SH-SY5Y (cell line): ENCODE results near the gene MOK.

Experiments
- GATA2 ChIP-seq: IDR thresholded peaks from 2 replicates; pipeline ENCODE4 v1.6.1; 2011; ENCODE audit warnings: mild to moderate bottlenecking, low read depth, low read length
- GATA3 ChIP-seq: IDR thresholded peaks from 2 replicates; pipeline ENCODE4 v1.6.1; 2011; ENCODE audit warnings: low read depth, mild to moderate bottlenecking, low read length, moderate library complexity

- TF ChIP-seq GATA2 = no peak
- no peak for TF ChIP-seq GATA3
These were observed 55.9 kb downstream of the MOK start for GRCh38 chr14:102249041-102249440.
